Transverse colon (tissue), 4 donors: ENCODE measurements around the gene BLM. TPM values are rescaled to one million over a fixed set of nuclear protein-coding genes. Genes with fewer than 3 reads are reported as not detected.

ENCODE experiments used
- DNase-seq: peaks from one replicate; pipeline ENCODE4 v3.0.0-alpha.2; 2019
- H3K27ac ChIP-seq, 4 donors: fragments of 200-600 bp; sonication (generic); 2 replicates each; pipeline ENCODE4 v1.5.1; 2016 to 2018; ENCODE audit warnings: inconsistent platforms in 4 of 4
- H3K27me3 ChIP-seq: fragments of 200-600 bp; sonication (generic); 2 replicates; pipeline ENCODE4 v1.5.1; 2017; ENCODE audit warnings: inconsistent platforms
- H3K36me3 ChIP-seq, 4 donors: fragments of 200-600 bp; sonication (generic); 2 replicates each; pipeline ENCODE4 v1.5.1; 2017 to 2019; ENCODE audit warnings: inconsistent platforms in 4 of 4
- H3K4me1 ChIP-seq, 4 donors: fragments of 200-600 bp; sonication (generic); 2 replicates each; pipeline ENCODE4 v1.5.1; 2017 to 2020; ENCODE audit warnings: inconsistent platforms in 4 of 4
- H3K4me3 ChIP-seq, 4 donors: fragments of 200-600 bp; sonication (generic); 1 replicate in 1 of 4; 2 replicates in 3 of 4; pipeline versions ENCODE4 v1.5.1 to v1.6.1; 2017 to 2019; ENCODE audit warnings: inconsistent platforms in 4 of 4
- H3K9me3 ChIP-seq, 2 donors: fragments of 200-600 bp; sonication (generic); 2 replicates each; pipeline ENCODE4 v1.5.1; 2017 to 2019; ENCODE audit warnings: inconsistent platforms in 2 of 2
- CTCF ChIP-seq, 5 experiments: fragments of 200-600 bp in 3 of 5; fragments of 450-650 bp in 2 of 5; sonication (generic) in 3 of 5; IDR thresholded peaks; 1 replicate in 2 of 5; 2 replicates in 3 of 5; pipeline ENCODE4 v1.5.1; 2016 to 2017; ENCODE audit warnings: antibody characterized with exemption in 5 of 5, inconsistent platforms in 3 of 5, mild to moderate bottlenecking in 2 of 5, moderate library complexity in 1 of 5
- EP300 ChIP-seq: sonication (generic); formaldehyde crosslinking; IDR thresholded peaks from one replicate; pipeline ENCODE4 v1.6.1; 2017; ENCODE audit warnings: antibody characterized with exemption, low read depth
- POLR2A ChIP-seq: fragments of 450-650 bp; IDR thresholded peaks from one replicate; pipeline ENCODE4 v1.6.1; 2016; ENCODE audit warnings: antibody characterized with exemption, mild to moderate bottlenecking, moderate library complexity
- POLR2AphosphoS5 ChIP-seq, 3 donors: sonication (generic); formaldehyde crosslinking; IDR thresholded peaks; one replicate each; pipeline ENCODE4 v1.6.1; 2016; ENCODE audit warnings: antibody characterized with exemption in 3 of 3
- WGBS, 2 donors: methylation state at CpG; one replicate each; pipeline ENCODE4 v1.1.5; 2018; ENCODE audit warnings: low coverage in 1 of 2; 5-methylcytosine and 5-hydroxymethylcytosine counted together
- in situ Hi-C, 4 donors: fragments of 200-750 bp; cut with MboI; loops; one replicate each; pipeline versions ENCODE4 v1.15.0 to v1.15.1; 2017; ENCODE audit warnings: low sequenced_read_pairs in 3 of 4, low pct_ligation_motif_present in 1 of 4, low pct_unique_long_range_greater_than_20kb in 1 of 4
- intact Hi-C: fragments of 100-400 bp; cut with DNase I; formaldehyde crosslinking; loops from one replicate; pipeline ENCODE4 v1.15.1; 2023; ENCODE audit warnings: low total_unique reads
- total RNA-seq, 4 donors: library from RNA; depleted of rRNA; stranded (reverse); fragments of >200 nt; gene quantifications; one replicate each; pipeline ENCODE4 v1.1.0, GENCODE V29; 2016

The BLM gene
- total RNA-seq, 4 donors from 2014 or later, result 1.5 to 6.4 (median 2.0) TPM

- DNase-seq, result no peak
- in situ Hi-C loops, result no loop called here
- H3K4me1 ChIP-seq, result peaks cover 0 to 14% (median 4%) of the 10 kb centered on the region in 4 donors
- no peaks in the 10 kb centered on the region for H3K27me3 ChIP-seq
- H3K9me3 ChIP-seq, result no peaks in the 10 kb centered on the region
- intact Hi-C loops, result no loop called here
- TF ChIP-seq EP300, result no peak
- TF ChIP-seq CTCF (IDR thresholded peaks at IDR 0.05), result no peak
- no peak for TF ChIP-seq POLR2A
- TF ChIP-seq POLR2AphosphoS5 (IDR thresholded peaks at IDR 0.05), result no peak
- H3K36me3 ChIP-seq, result no peaks in the 10 kb centered on the region
- H3K27ac ChIP-seq, result no peak overlapping the region
- WGBS, 2 donors, result 83 to 95% methylated on average over 2 to 5 of the region's 5 CpGs
- no peak overlapping the region for H3K4me3 ChIP-seq
Measured at GRCh38 chr15:90834626-90835025, 117.5 kb downstream of the BLM start.

DNA sequence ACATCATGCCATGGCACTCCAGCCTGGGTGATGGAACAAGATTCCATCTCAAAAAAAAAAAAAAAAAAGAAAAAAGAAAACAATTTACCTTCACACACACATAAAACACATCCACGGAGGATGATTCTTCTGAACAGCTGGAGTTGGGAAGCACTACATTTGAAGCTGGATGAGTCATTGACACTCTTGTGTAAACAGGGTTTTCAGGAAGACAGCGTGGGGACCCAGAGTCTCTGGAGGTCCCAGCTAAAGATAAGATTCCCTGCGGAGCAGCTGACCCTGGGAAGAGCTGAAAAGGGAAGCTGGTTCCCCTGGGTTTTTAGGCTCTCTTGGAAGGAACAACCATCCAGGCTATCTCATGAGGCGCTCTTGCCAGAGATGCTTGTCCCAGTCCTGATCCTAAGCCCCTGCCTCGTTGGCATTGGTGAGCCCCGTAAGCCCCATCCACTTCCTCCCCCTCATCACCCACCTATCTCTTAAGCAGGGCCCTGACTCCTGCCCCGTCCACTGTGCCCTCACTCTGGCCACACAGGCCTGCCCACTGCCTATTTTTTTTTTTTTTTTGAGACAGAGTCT is 119.2 kb downstream of the BLM start:
- intact Hi-C loops, result no loop called here
- 53 to 79% methylated on average over 5 to 7 of the region's 7 CpGs for WGBS, 2 donors
- no peaks in the 10 kb centered on the region for H3K9me3 ChIP-seq
- H3K27ac ChIP-seq, result no peak overlapping the region
- H3K27me3 ChIP-seq, result no peaks in the 10 kb centered on the region
- TF ChIP-seq EP300 (no peak), CTCF (IDR thresholded peaks at IDR 0.05) (no peak)
- H3K4me1 ChIP-seq, result peaks cover 0 to 18% (median 6%) of the 10 kb centered on the region in 4 donors
- H3K4me3 ChIP-seq, result no peak overlapping the region
- no peak for DNase-seq
- no peaks in the 10 kb centered on the region for H3K36me3 ChIP-seq
- in situ Hi-C loops, result no loop called here

DNA sequence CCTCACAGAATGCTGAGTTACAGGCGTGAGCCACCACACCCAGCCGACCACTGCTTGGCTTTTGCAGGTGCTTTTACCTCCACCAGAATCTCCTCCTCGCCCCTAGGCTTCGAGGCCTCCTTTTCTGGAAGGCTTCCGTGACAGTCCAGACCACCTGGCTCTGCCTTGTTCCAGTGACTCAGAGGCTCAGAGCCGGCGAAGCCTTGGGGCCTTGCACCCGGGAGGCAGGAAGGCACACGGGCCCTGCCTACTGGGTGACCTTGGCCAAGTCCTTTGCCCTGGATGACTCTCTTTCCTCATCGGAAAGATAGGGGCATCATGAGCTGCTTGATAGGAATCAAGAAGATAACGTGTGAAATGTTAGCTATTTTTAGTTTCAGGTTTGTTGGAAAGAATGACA is 119.9 kb downstream of the BLM start:
- Histone ChIP-seq H3K27ac (no peak overlapping the region), H3K9me3 (no peaks in the 10 kb centered on the region), H3K27me3 (no peaks in the 10 kb centered on the region), H3K36me3 (no peaks in the 10 kb centered on the region), H3K4me3 (no peak overlapping the region), H3K4me1 (peaks cover 0 to 18% (median 6%) of the 10 kb centered on the region in 4 donors)
- DNase-seq, result no peak
- no peak for TF ChIP-seq EP300
- in situ Hi-C loops, result no loop called here
- intact Hi-C loops, result no loop called here
- 86% methylated on average over 11 of the region's 11 CpGs; no CpG with 5 or more reads in 1 of the 2 donors for WGBS, 2 donors

GRCh38 chr15:90838139-90838538 is 121.0 kb downstream of the BLM start:
- intact Hi-C loops, result no loop called here
- DNase-seq, result peak; percentile 33
- TF ChIP-seq CTCF (IDR thresholded peaks at IDR 0.05) (no peak), POLR2AphosphoS5 (IDR thresholded peaks at IDR 0.05) (no peak), EP300 (no peak), POLR2A (no peak)
- no peak overlapping the region for H3K4me3 ChIP-seq
- H3K9me3 ChIP-seq, result no peaks in the 10 kb centered on the region
- H3K27ac ChIP-seq, result no peak overlapping the region
- no peaks in the 10 kb centered on the region for H3K36me3 ChIP-seq
- peaks cover 0 to 18% (median 6%) of the 10 kb centered on the region in 4 donors for H3K4me1 ChIP-seq
- 84% methylated on average over 15 of the region's 15 CpGs; no CpG with 5 or more reads in 1 of the 2 donors for WGBS, 2 donors
- no peaks in the 10 kb centered on the region for H3K27me3 ChIP-seq
- in situ Hi-C loops, result no loop called here

DNA sequence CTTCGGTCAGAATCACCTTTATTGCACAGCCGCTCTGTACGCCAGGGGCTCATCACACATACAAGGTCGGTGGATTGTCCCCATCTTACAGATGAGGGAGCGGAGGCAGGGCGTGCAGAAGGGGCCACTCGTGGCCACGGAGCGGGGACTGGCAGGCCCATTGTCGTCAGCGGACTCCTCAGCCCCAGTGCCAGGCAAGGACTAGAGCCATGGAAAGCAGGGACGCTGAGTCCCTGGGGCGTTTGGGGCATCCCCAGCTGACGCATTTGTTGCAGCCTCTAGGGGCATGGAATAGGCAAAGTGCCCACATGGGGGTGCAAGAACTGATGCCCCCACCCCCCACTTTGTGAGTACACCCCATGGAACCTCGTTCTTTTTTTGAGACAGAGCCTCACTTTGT is 121.4 kb downstream of the BLM start:
- Histone ChIP-seq H3K4me3 (no peak overlapping the region), H3K27me3 (no peaks in the 10 kb centered on the region), H3K27ac (no peak overlapping the region), H3K9me3 (no peaks in the 10 kb centered on the region), H3K36me3 (no peaks in the 10 kb centered on the region), H3K4me1 (peaks cover 0 to 18% (median 6%) of the 10 kb centered on the region in 4 donors)
- in situ Hi-C loops (no loop called here), intact Hi-C loops (no loop called here)
- WGBS, 2 donors, result 80% methylated on average over 15 of the region's 15 CpGs; no CpG with 5 or more reads in 1 of the 2 donors
- TF ChIP-seq POLR2AphosphoS5 (IDR thresholded peaks at IDR 0.05) (no peak), POLR2A (no peak), CTCF (IDR thresholded peaks at IDR 0.05) (no peak), EP300 (no peak)
- DNase-seq, result no peak
